ENCODE measurements around the gene TOM1L1. TPM values are rescaled to one million over a fixed set of nuclear protein-coding genes. Genes with fewer than 3 reads are reported as not detected.

TOM1L1 gene
- total RNA-seq, 1 experiment from 2014 or later = 44.6 TPM

- H3K14ac ChIP-seq (ENCODE audit: insufficient read depth, low read length) = no peak overlapping the region
- no peaks in the 10 kb centered on the region for H4K20me1 ChIP-seq (ENCODE audit: control insufficient read depth, insufficient read depth, insufficient read length)
- no peak overlapping the region for H2AFZ ChIP-seq (ENCODE audit: low read length)
- H3K9me3 ChIP-seq (ENCODE audit: control insufficient read depth, low read depth, low read length) = peaks cover 7% of the 10 kb centered on the region
- no peak overlapping the region for H3K56ac ChIP-seq (ENCODE audit: insufficient read length, low read depth, low read length)
- H3K27me3 ChIP-seq (ENCODE audit: insufficient read depth, low read length) = no peaks in the 10 kb centered on the region
- Mint-ChIP-seq H3K4me3 (no peak overlapping the region), H3K27me3 (ENCODE audit: low read depth) (no peaks in the 10 kb centered on the region), H3K27ac (no peak overlapping the region), H3K36me3 (ENCODE audit: insufficient read depth in 1 of 3, low read depth in 3 of 3) (peaks cover 19 to 37% (median 19%) of the 10 kb centered on the region in 3 experiments), H3K9me3 (peaks cover 19 to 26% of the 10 kb centered on the region in 2 experiments), H3K4me1 (no peaks in the 10 kb centered on the region)
- no peak overlapping the region for H2BK20ac ChIP-seq (ENCODE audit: low read depth, low read length, poor library complexity, severe bottlenecking)
- no peak overlapping the region for H3K23ac ChIP-seq (ENCODE audit: insufficient read length, low read depth, low read length)
- TF ChIP-seq CTCF (conservative IDR thresholded peaks at IDR 0.05) = no peak
- H3K23me2 ChIP-seq (ENCODE audit: insufficient read length, low read depth, low read length, poor library complexity, severe bottlenecking) = no peaks in the 10 kb centered on the region
- H3K18ac ChIP-seq (ENCODE audit: insufficient read length, low read depth, low read length) = no peak overlapping the region
- no peak overlapping the region for H3K27ac ChIP-seq (ENCODE audit: insufficient read length, low read depth, low read length)
- H3K79me1 ChIP-seq (ENCODE audit: insufficient read depth, low read depth, low read length, poor library complexity, severe bottlenecking) = no peaks in the 10 kb centered on the region
- H3K9ac ChIP-seq (ENCODE audit: extremely low read depth, insufficient read length, low read length) = no peak overlapping the region
- WGBS (ENCODE audit: extremely low coverage, insufficient read length, low lambda C conversion rate) = no CpG with 5 or more reads among the region's 3 CpGs
- no peak overlapping the region for H2BK5ac ChIP-seq (ENCODE audit: insufficient read length, low read length)
- no peak overlapping the region for H2BK12ac ChIP-seq (ENCODE audit: insufficient read length, low read depth, low read length)
- H3K79me2 ChIP-seq (ENCODE audit: insufficient read depth, low read length) = peaks cover 3% of the 10 kb centered on the region; the same call in 1 of the 2 replicates
- no peak overlapping the region for H2BK15ac ChIP-seq (ENCODE audit: low read depth, low read length)
- H4K91ac ChIP-seq (ENCODE audit: insufficient read length, low read depth, low read length) = no peak overlapping the region
- no peak overlapping the region for H3K4ac ChIP-seq (ENCODE audit: low read depth, low read length)
- no peak overlapping the region for H3K4me2 ChIP-seq (ENCODE audit: insufficient read depth, insufficient read length, low read length)
- H2BK120ac ChIP-seq (ENCODE audit: low read depth, low read length, poor library complexity, severe bottlenecking) = no peak overlapping the region
- H3T11ph ChIP-seq (ENCODE audit: low read length) = no peak overlapping the region
- no peaks in the 10 kb centered on the region for H3K4me1 ChIP-seq (ENCODE audit: insufficient read depth, low read length)
- DNase-seq = no peak
- no peak overlapping the region for H2AK5ac ChIP-seq (ENCODE audit: insufficient read length, low read length)
- H4K5ac ChIP-seq (ENCODE audit: insufficient read length, low read depth, low read length) = no peak overlapping the region
- H4K8ac ChIP-seq (replicated peaks; ENCODE audit: insufficient read length, low read depth, low read length) = no peak overlapping the region
These were observed 75.7 kb downstream of the TOM1L1 start for GRCh38 chr17:54976316-54976715.
